Heart left ventricle (tissue), 13 donors: ENCODE measurements around the gene LRRC27.

Experiments used
- CTCF ChIP-seq, 12 donors: fragments of 200-600 bp; sonication (generic) in 4 of 12; IDR thresholded peaks; one replicate each; pipeline versions ENCODE4 v1.5.0 to v1.8.0; 2018 to 2022; ENCODE audit warnings: antibody characterized with exemption in 12 of 12, mild to moderate bottlenecking in 5 of 12
- POLR2A ChIP-seq, 2 donors: fragments of 450-650 bp; IDR thresholded peaks; one replicate each; pipeline ENCODE4 v1.6.1; 2017; ENCODE audit warnings: antibody characterized with exemption in 2 of 2, mild to moderate bottlenecking in 2 of 2, moderate library complexity in 2 of 2
- donor health status: ischemic (EF 13 %, LVEDD 7.1; RV severe dilation, severe dysfunction).
- donor health status: DM: no; HTN: yes; CAD: no.
- donor health status: DM: no; HTN: no; CAD: no.
- donor health status: ischemic (EF 25% LVEDD 6.9; RV normal size, moderate dysfunction).
- donor health status: ischemic (EF 25% LVEDD 5.7; RV mildly dilated, moderate dysfunction).
- donor health status: ischemic (EF 35%, LVEDD 5.7; RV mildly dilated, moderate dysfunction).
- donor health status: nonischemic (EF 11% LVEDD 7.7; RV severe dilation, severe dysfunction).
- donor health status: DM: yes; HTN: yes; CAD: no.
- donor health status: PGD.
- donor health status: ischemic (EF 29% LVEDD 5.4; RV normal size, mild dysfunction).
- donor health status: nonischemic (EF 23%, LVEDD 6.1; RV moderate dilation, normal function).

GRCh38 chr10:132357286-132358058, 25.5 kb downstream of the LRRC27 start:
- TF ChIP-seq CTCF (IDR thresholded peaks at IDR 0.05) (no peak), POLR2A (IDR thresholded peaks at IDR 0.05) (no peak)
